HUDEP-2 (cell line): ENCODE data around the gene HSPB2.
"Not testable (repeated sequence)": the region's sequence is repeated elsewhere in the genome, so short reads cannot be mapped to it uniquely, and the experiment has no call there.

Experiments used
- DNase-seq, 76 experiments: peaks; one replicate each; lab custom pipeline; 2025; ENCODE audit not compliant: unreplicated experiment in 76 of 76; lab: John Stamatoyannopoulos, UW

HSPB2 gene

DNA sequence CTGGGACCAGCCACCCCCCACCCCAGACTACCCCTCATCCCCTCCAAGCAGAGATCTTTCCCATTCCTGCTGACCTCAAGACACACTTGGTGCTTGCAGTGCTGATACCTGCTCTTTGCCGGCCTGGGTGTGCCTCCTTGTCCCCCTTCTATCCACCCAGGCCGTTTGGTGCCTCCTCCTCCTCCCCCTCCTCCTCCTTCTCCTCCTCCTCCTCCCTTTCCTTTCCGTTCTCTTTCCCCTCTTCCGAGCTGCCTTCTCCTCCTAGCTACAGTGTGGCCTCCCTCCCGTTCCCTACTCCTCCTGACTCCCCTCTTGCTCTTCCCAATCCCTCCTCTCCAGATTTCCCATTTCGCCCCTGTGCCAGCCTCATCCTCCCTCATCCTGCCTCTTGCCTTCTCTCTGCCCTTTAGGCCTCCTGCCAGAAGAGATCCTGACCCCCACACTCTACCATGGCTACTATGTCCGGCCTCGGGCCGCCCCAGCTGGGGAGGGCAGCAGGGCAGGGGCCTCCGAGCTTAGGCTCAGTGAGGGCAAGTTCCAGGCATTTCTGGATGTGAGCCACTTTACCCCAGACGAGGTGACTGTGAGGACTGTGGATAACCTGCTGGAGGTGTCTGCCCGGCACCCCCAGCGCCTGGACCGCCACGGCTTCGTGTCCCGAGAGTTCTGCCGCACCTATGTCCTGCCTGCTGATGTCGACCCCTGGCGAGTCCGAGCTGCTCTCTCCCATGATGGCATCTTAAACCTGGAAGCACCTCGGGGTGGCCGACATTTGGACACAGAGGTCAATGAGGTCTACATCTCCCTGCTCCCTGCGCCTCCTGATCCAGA is 712 bp downstream of the HSPB2 start:
- DNase-seq, result peak in 1 of 76 experiments; percentile 3

GRCh38 chr11:111913997-111914396 is 1.5 kb downstream of the HSPB2 start:
- DNase-seq, result no peak

- DNase-seq, result no peak
Measured at GRCh38 chr11:111916768-111917167, 4.2 kb downstream of the HSPB2 start.

DNA sequence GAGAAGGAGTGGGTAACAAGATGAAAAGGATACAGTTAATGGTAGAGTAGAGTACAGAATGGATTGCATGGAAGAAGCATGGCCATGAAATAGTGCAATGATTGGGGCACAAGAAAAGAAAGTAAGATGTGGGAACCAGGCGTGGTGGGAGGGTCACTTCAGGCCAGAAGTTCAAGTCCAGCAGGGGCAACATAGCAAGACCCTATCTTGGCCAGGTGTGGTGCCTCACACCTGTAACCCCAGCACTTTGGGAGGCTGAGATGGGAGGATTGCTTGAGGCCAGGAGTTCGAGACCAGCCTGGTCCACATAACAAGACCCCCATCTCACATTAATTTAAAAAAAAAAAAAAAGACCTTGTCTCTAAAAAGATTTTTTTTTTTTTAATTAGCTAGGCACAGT is 4.8 kb downstream of the HSPB2 start:
- no peak for DNase-seq

- no peak for DNase-seq
Measured at GRCh38 chr11:111917788-111918187, 5.3 kb downstream of the HSPB2 start.

DNA sequence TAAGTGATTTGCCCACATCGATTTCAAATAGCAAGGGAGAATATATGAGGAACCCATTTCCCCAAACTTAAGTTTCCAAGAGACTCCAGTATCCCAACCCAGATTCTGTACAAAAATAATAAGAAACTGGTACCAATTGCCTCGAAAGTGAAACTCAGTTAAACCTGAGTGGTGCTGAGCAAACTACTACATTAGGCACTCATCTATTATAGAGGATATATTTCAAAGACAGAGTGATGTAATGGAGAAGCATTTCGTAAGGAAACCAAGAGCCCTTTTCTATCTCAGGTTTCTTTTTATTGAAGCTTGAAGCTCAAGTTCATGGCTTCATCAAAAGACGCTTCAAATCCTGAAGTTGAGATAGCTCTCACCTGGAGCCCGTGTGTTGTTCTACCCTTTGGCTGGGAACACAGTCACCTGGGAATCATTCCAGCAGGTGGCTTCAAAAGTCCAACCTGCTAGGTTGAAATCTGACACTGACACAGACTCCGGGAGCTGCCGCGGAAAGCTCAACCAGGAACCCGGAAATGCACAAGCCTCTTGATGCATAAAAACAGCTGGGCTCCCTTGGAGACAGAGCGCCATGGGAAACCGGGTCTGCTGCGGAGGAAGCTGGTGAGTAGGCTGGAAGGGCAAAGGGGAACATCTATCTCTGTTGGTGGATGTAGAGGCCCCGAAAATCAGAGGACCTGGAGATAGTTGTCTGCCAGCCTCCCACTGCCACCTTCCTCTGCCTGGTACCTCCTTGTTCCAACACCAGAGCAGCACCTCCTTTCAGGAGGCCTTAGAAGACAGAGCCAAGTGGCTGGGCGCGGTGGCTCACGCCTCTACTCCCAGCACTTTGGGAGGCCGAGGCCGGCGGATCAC is 6.1 kb downstream of the HSPB2 start, which contains the start of gene C11orf52:
Gene C11orf52 (plus strand): TSS at position 524 of the 867 bp plus-strand sequence. CDS start 60 bp downstream, at position 584.
- no peak for DNase-seq

GRCh38 chr11:111920908-111921307 is 8.4 kb downstream of the HSPB2 start:
- DNase-seq, result no peak

- DNase-seq, result no peak
Measured at GRCh38 chr11:111921541-111922230, 9.2 kb downstream of the HSPB2 start.

- DNase-seq, result no peak
Measured at GRCh38 chr11:111922803-111923202, 10.3 kb downstream of the HSPB2 start.

GRCh38 chr11:111923351-111923788 is 10.8 kb downstream of the HSPB2 start:
- no peak for DNase-seq

DNA sequence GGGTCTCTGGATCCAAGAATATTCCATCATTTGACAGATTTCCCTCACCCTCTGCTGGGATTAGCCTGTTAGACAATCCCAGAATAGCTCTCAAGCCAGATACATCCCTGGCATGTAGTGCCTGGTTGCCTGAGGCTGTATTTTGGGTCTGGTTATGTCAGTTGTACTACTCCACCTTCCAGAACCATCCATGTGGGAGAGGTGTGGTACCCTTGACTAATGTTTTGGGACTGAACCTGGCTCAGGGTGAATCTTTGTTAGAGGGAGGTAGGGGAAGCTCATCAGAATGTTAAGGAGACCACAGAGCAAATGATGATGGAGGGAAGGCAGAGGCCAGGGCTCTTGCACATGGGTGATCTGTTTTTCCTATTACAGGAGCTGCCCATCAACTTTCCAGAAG is 11.4 kb downstream of the HSPB2 start:
- no peak for DNase-seq

DNA sequence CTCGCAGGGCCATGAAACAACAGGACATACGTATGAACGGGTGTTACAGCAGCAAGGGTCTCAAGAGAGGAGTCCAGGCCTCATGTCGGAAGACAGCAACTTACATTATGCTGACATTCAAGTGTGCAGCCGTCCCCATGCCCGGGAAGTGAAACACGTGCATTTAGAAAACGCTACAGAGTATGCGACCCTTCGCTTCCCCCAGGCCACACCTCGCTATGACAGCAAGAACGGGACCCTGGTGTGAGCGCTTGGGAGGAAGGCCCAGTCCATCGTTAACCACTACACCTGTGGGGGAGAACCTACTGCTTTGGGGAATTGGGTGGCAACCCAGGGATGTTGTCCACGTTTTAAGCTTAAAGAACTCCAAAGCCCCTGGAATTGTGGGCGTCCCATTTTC is 13.4 kb downstream of the HSPB2 start:
- DNase-seq, result no peak

DNA sequence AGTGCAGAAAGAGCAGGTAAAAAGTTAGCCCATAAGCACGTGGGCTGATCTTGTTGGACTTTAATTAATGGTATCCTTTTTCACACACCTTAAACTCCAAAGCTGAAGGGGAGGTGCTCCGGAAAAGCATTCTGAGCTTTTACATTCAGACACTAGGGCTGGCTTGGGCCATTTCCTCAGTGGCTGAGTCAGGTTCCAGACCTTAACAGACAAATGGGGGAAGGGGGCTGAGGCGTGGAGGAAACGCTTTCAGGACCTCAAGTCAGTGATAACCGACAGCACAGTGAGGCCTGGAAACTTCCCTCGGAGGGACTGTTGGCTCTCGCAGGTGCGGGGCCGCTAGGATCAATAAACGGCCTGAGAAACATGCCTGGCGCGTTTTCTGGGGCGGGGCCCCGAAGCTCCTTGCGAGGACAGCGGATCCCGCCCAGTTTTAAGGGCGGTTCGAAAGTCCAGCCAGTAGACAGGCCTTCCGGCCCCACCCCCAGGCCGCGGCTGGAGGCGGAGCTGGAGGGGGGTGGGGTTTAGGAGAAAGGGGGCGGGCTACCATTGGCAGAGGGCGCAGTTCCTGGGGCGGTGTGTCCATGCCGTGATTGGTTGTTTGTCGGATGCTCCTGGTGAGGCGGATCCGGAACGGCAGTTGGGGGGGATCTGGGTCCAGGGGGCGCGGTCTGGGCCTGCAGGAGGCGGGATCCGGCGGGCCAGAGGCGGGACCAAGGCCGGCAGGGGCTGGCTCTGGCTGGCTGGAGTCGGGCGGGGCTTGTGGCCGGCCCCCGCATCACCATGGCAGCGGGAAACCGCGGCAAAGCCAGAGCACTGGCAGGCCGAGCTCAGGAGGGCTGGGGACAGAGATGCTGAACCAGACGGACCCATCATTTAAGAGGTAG is 14.2 kb downstream of the HSPB2 start:
- peak; percentile 19 to 100 (median 97) for DNase-seq

GRCh38 chr11:111930472-111930871 is 17.9 kb downstream of the HSPB2 start:
- DNase-seq, result no peak

GRCh38 chr11:111932611-111932950 is 20.0 kb downstream of the HSPB2 start:
- no peak for DNase-seq

DNA sequence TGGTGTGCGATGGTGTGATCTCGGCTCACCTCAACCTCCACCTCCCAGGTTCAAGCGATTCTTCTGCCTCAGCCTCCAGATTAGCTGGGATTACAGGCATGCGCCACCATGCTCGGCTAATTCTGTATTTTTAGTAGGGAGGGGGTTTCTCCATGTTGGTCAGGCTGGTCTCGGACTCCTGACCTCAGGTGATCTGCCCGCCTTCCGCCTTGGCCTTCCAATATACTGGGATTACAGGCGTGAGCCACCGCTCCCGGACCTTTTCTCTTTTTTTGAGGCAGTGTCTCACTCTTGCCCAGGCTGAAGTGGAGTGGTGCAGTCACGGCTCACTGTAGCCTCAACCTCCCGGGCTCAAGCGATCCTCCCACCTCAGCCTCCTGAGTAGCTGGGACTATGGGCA is 20.6 kb downstream of the HSPB2 start:
- not testable (repeated sequence) for DNase-seq

DNA sequence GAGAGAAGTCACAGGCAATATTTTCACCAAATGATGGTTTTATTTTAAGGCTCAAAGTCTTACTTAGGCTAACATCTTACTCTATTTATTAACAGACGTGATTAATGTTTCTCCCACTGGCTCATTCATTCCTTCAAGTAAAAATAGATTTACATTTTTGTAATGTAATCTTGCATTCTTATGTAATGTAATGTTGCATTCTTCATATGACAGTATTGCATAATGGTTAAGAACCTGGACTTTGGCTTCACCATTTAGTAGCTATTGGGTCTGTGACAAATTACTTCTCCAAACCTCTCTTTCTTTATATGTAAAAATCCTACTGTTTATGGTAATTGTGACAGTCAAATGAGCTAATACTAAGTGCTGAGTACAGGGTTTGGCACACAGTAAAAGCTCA is 21.3 kb downstream of the HSPB2 start:
- DNase-seq, result no peak

- DNase-seq, result no peak
Measured at GRCh38 chr11:111934306-111934705, 21.8 kb downstream of the HSPB2 start.

DNA sequence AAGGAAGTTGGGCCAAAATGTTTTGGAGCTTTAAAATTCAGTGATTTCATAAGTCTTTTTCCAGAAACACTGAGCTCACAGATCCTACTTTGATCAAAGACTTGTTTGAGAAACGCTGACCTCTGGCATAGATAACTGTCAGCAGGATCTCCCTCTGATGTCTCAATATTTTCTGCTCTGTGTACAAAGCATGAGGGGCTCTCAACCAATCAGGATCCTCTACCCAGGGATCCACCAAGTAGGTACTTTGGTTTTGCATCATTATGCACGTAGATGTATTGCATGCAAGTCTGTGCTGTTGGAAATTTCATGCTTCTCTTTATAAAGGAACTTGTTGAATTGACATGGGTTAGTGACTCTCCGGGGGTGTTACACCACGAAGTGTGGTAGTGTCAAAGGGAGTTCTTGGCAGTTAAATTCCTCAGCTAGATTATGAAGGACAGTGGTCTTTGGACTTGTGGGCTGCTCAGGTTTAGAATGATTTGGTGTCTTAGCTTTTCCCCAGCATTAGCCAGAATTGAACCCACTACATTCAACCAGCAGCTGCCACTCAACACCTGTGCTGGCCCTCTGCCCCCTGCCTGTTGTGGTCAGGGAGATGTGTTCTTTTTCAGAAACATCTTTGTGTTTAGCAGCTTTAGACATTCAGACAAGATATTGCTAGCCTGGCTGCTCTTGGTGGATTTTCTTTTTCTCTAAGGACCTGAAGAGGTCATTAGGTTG is 22.9 kb downstream of the HSPB2 start:
- DNase-seq, result no peak
